AG04449 (cell line): Measurements from ENCODE around the gene CA5A.
A peak's percentile ranks its signal among the peaks of the same experiment; 100 is the strongest.

Source experiments
- CTCF ChIA-PET: fragments of 350-600 bp; formaldehyde crosslinking; extraction: SDS; loops from one replicate; lab custom pipeline; 2021; ENCODE audit warnings: antibody characterized with exemption; lab: Yijun Ruan, JAX
- POLR2A ChIA-PET: fragments of 400-600, 350-600 bp; formaldehyde crosslinking; extraction: SDS; loops from one replicate; lab custom pipeline; 2020; ENCODE audit warnings: antibody characterized with exemption, inconsistent platforms; lab: Yijun Ruan, JAX
- DNase-seq: peaks from one replicate; pipeline ENCODE4 v3.0.0-alpha.2; 2010; ENCODE audit warnings: low read depth, low spot score
- H3K4me3 ChIP-seq: 2 replicates; pipeline ENCODE4 v1.5.1; 2011; ENCODE audit warnings: low read depth, mild to moderate bottlenecking, control low read depth, low read length
- CTCF ChIP-seq: IDR thresholded peaks from one replicate; pipeline ENCODE4 v1.5.1; 2011; ENCODE audit warnings: mild to moderate bottlenecking, moderate library complexity, low read length, control low read depth, inconsistent platforms; ENCODE audit not compliant: insufficient read depth; ENCODE audit errors: missing control alignments

CA5A gene

GRCh38 chr16:87958632-87959031 is 22.3 kb upstream of the CA5A start:
- no peak for DNase-seq
- no peak overlapping the region for H3K4me3 ChIP-seq
- no peak for TF ChIP-seq CTCF
- ChIA-PET CTCF (interaction anchor here (1.3 to 1.8 kb wide), 2 partner anchors 10 to 425 kb away, joined by 3 to 5 read pairs; partner anchors contain the start of gene ZNF469), POLR2A (no interaction called here)

GRCh38 chr16:87957296-87958094 is 21.2 kb upstream of the CA5A start:
- H3K4me3 ChIP-seq, result no peak overlapping the region
- no peak for DNase-seq
- CTCF ChIA-PET, result interaction anchor here (0.7 to 1.9 kb wide), 10 partner anchors 9 to 492 kb away, joined by 3 to 5 read pairs (median 4); no protein-coding TSS in a partner anchor
- no peak for TF ChIP-seq CTCF
- POLR2A ChIA-PET, result no interaction called here

- TF ChIP-seq CTCF, result peak; percentile 62
- ChIA-PET CTCF (interaction anchor here (0.7 to 1.9 kb wide), 8 partner anchors 9 to 492 kb away, joined by 3 to 5 read pairs (median 4); no protein-coding TSS in a partner anchor), POLR2A (no interaction called here)
- peak overlapping the region; percentile 13 for H3K4me3 ChIP-seq
- no peak for DNase-seq
Measured at GRCh38 chr16:87956365-87957231, 20.3 kb upstream of the CA5A start.

GRCh38 chr16:87956098-87956364 is 19.7 kb upstream of the CA5A start:
- H3K4me3 ChIP-seq, result no peak overlapping the region
- no peak for DNase-seq
- ChIA-PET CTCF (interaction anchor here (1.7 kb wide), 1 partner anchor 67 kb away, joined by 4 read pairs; no protein-coding TSS in a partner anchor), POLR2A (no interaction called here)
- no peak for TF ChIP-seq CTCF

- no peak overlapping the region for H3K4me3 ChIP-seq
- no peak for TF ChIP-seq CTCF
- ChIA-PET POLR2A (no interaction called here), CTCF (no interaction called here)
- DNase-seq, result no peak
Measured at GRCh38 chr16:87955302-87956097, 19.2 kb upstream of the CA5A start.
